Measurements from ENCODE around the gene HCFC2.

GRCh38 chr12:104064842-104065427 is 604 bp downstream of the HCFC2 start:
- TF ChIP-seq CTCF (IDR thresholded peaks at IDR 0.05) (no peak), POLR2A (IDR thresholded peaks at IDR 0.05) (no peak)
